Astrocyte (in vitro differentiated cells and primary cell): Measurements from ENCODE around the gene UQCC3. TPM values are rescaled to one million over a fixed set of nuclear protein-coding genes. Genes with fewer than 3 reads are reported as not detected.
A peak's percentile ranks its signal among the peaks of the same experiment; 100 is the strongest.
"Not testable (repeated sequence)": the region's sequence is repeated elsewhere in the genome, so short reads cannot be mapped to it uniquely, and the experiment has no call there.

Experiments used
- DNase-seq: peaks from one replicate; pipeline ENCODE4 v3.0.0-alpha.2; 2010; ENCODE audit warnings: low read depth
- FAIRE-seq: peaks from 2 replicates; lab custom pipeline; 2011; peaks lifted over from hg19 to GRCh38; lab: Jason Lieb, UNC
- H2AFZ ChIP-seq: 2 replicates; pipeline ENCODE4 v1.6.0; 2012; ENCODE audit warnings: low read depth, low read length, inconsistent platforms
- H3K27ac ChIP-seq: 2 replicates; pipeline ENCODE4 v1.5.1; 2011; ENCODE audit warnings: low read depth, low read length, inconsistent platforms
- H3K27me3 ChIP-seq: 2 replicates; pipeline ENCODE4 v1.6.0; 2011; ENCODE audit warnings: low read length, inconsistent platforms; ENCODE audit not compliant: insufficient read depth
- H3K36me3 ChIP-seq: 2 replicates; pipeline ENCODE4 v1.5.1; 2011; ENCODE audit warnings: low read length, inconsistent platforms; ENCODE audit not compliant: insufficient read depth
- H3K4me1 ChIP-seq: 2 replicates; pipeline ENCODE4 v1.5.1; 2011; ENCODE audit warnings: low read length, inconsistent platforms; ENCODE audit not compliant: insufficient read depth
- H3K4me2 ChIP-seq: 2 replicates; pipeline ENCODE4 v1.6.0; 2012; ENCODE audit warnings: low read length, inconsistent platforms
- H3K4me3 ChIP-seq: 2 replicates; pipeline ENCODE4 v1.5.1; 2011; ENCODE audit warnings: low read depth, mild to moderate bottlenecking, low read length, inconsistent platforms; ENCODE audit not compliant: insufficient read depth
- H3K79me2 ChIP-seq: 2 replicates; pipeline ENCODE4 v1.6.0; 2012; ENCODE audit warnings: mild to moderate bottlenecking, low read length, inconsistent platforms; ENCODE audit not compliant: insufficient read depth
- H3K9ac ChIP-seq: 2 replicates; pipeline ENCODE4 v1.6.0; 2012; ENCODE audit warnings: mild to moderate bottlenecking, low read length, inconsistent platforms
- H3K9me3 ChIP-seq: 2 replicates; pipeline ENCODE4 v1.5.1; 2012; ENCODE audit warnings: low read depth, mild to moderate bottlenecking, low read length, inconsistent platforms; ENCODE audit not compliant: insufficient read depth
- H4K20me1 ChIP-seq: 2 replicates; pipeline ENCODE4 v1.6.0; 2012; ENCODE audit warnings: low read length, inconsistent platforms; ENCODE audit not compliant: insufficient read depth
- H3K27ac Mint-ChIP-seq: one replicate; pipeline ENCODE4 v1.8.0; 2021; ENCODE audit warnings: mild to moderate bottlenecking, mixed read lengths; ENCODE audit not compliant: unreplicated experiment
- H3K27me3 Mint-ChIP-seq: one replicate; pipeline ENCODE4 v1.8.0; 2021; ENCODE audit warnings: low read depth, mixed read lengths; ENCODE audit not compliant: unreplicated experiment
- H3K36me3 Mint-ChIP-seq: one replicate; pipeline ENCODE4 v1.8.0; 2021; ENCODE audit warnings: low read depth, mixed read lengths; ENCODE audit not compliant: unreplicated experiment
- H3K4me1 Mint-ChIP-seq: one replicate; pipeline ENCODE4 v1.8.0; 2021; ENCODE audit warnings: low read depth, mixed read lengths; ENCODE audit not compliant: unreplicated experiment
- H3K4me3 Mint-ChIP-seq: one replicate; pipeline ENCODE4 v1.8.0; 2021; ENCODE audit warnings: mild to moderate bottlenecking, moderate library complexity, mixed read lengths; ENCODE audit not compliant: unreplicated experiment
- H3K9me3 Mint-ChIP-seq: one replicate; pipeline ENCODE4 v1.8.0; 2021; ENCODE audit warnings: mild to moderate bottlenecking, mixed read lengths; ENCODE audit not compliant: unreplicated experiment
- CTCF ChIP-seq: IDR thresholded peaks from 2 replicates; pipeline ENCODE4 v1.5.1; 2011; ENCODE audit warnings: low read depth, mild to moderate bottlenecking, inconsistent platforms, low read length, moderate library complexity; ENCODE audit not compliant: insufficient read depth
- EZH2 ChIP-seq: IDR thresholded peaks from 2 replicates; pipeline ENCODE4 v1.6.1; 2012; ENCODE audit warnings: mild to moderate bottlenecking, low read length, inconsistent platforms; ENCODE audit not compliant: insufficient read depth
- total RNA-seq: library from RNA; stranded (reverse); gene quantifications from 2 replicates; pipeline ENCODE4 v1.2.1, GENCODE V29; 2021

UQCC3 gene
- total RNA-seq, 1 donor from 2014 or later, result 8.7 TPM

- peaks cover 16% of the 10 kb centered on the region for H3K4me1 ChIP-seq
- H3K4me2 ChIP-seq, result no peak overlapping the region
- no peak overlapping the region for H3K27ac ChIP-seq
- H3K9me3 ChIP-seq, result no peaks in the 10 kb centered on the region
- no peaks in the 10 kb centered on the region for H4K20me1 ChIP-seq
- no peak overlapping the region for H3K27ac Mint-ChIP-seq
- no peaks in the 10 kb centered on the region for H3K9me3 Mint-ChIP-seq
- no peaks in the 10 kb centered on the region for H3K27me3 Mint-ChIP-seq
- no peak overlapping the region for H2AFZ ChIP-seq
- TF ChIP-seq CTCF, result no peak
- no peak for TF ChIP-seq EZH2
- H3K36me3 ChIP-seq, result peaks cover 10% of the 10 kb centered on the region
- H3K79me2 ChIP-seq, result peaks cover 5% of the 10 kb centered on the region
- DNase-seq (no peak), FAIRE-seq (no peak)
- H3K4me3 Mint-ChIP-seq, result peak overlapping the region; percentile 41
- no peaks in the 10 kb centered on the region for H3K27me3 ChIP-seq
- peaks cover 14% of the 10 kb centered on the region for H3K4me1 Mint-ChIP-seq
- no peak overlapping the region for H3K4me3 ChIP-seq
- H3K9ac ChIP-seq, result no peak overlapping the region
- H3K36me3 Mint-ChIP-seq, result peaks cover 8% of the 10 kb centered on the region
Measured at GRCh38 chr11:62702246-62702645, 30.8 kb downstream of the UQCC3 start.

GRCh38 chr11:62703921-62704320, 32.4 kb downstream of the UQCC3 start:
- H3K27ac Mint-ChIP-seq, H3K36me3 Mint-ChIP-seq, DNase-seq, H3K27ac ChIP-seq, H3K27me3 Mint-ChIP-seq, H3K4me2 ChIP-seq, H3K4me3 Mint-ChIP-seq, H3K27me3 ChIP-seq, H3K9ac ChIP-seq, H3K9me3 Mint-ChIP-seq, H3K9me3 ChIP-seq, H3K4me3 ChIP-seq, H3K79me2 ChIP-seq, H2AFZ ChIP-seq, H4K20me1 ChIP-seq, FAIRE-seq: not testable (repeated sequence)
- Histone ChIP-seq H3K36me3 (peaks cover 10% of the 10 kb centered on the region), H3K4me1 (peaks cover 23% of the 10 kb centered on the region)
- peaks cover 24% of the 10 kb centered on the region for H3K4me1 Mint-ChIP-seq

- TF ChIP-seq EZH2 (no peak), CTCF (no peak)
- H3K4me1 ChIP-seq, result peaks cover 34% of the 10 kb centered on the region
- H3K4me3 ChIP-seq, result peak overlapping the region; percentile 77
- Mint-ChIP-seq H3K4me1 (peaks cover 28% of the 10 kb centered on the region), H3K4me3 (peak overlapping the region; percentile 87), H3K36me3 (peaks cover 11% of the 10 kb centered on the region), H3K9me3 (no peaks in the 10 kb centered on the region), H3K27me3 (no peaks in the 10 kb centered on the region), H3K27ac (peak overlapping the region; percentile 89)
- FAIRE-seq, result no peak
- peak overlapping the region; percentile 70 for H3K27ac ChIP-seq
- H3K9ac ChIP-seq, result peak overlapping the region; percentile 86
- no peaks in the 10 kb centered on the region for H3K9me3 ChIP-seq
- H3K79me2 ChIP-seq, result peaks cover 5% of the 10 kb centered on the region
- H3K36me3 ChIP-seq, result peaks cover 13% of the 10 kb centered on the region
- H3K27me3 ChIP-seq, result no peaks in the 10 kb centered on the region
- peak overlapping the region; percentile 94 for H3K4me2 ChIP-seq
- no peak for DNase-seq
- H4K20me1 ChIP-seq, result no peaks in the 10 kb centered on the region
- H2AFZ ChIP-seq, result peak overlapping the region; percentile 50
Measured at GRCh38 chr11:62705413-62705812, 33.9 kb downstream of the UQCC3 start.
